T-helper 9 cell (primary cell): Measurements from ENCODE around the gene EHD2.
"Not testable (repeated sequence)": the region's sequence is repeated elsewhere in the genome, so short reads cannot be mapped to it uniquely, and the experiment has no call there.

ENCODE experiments used
- DNase-seq: peaks from one replicate; pipeline ENCODE4 v3.0.0-alpha.2; 2020

EHD2 gene

GRCh38 chr19:47693489-47693888 is 19.7 kb upstream of the EHD2 start:
- no peak for DNase-seq

GRCh38 chr19:47693903-47694302 is 19.3 kb upstream of the EHD2 start:
- no peak for DNase-seq

DNA sequence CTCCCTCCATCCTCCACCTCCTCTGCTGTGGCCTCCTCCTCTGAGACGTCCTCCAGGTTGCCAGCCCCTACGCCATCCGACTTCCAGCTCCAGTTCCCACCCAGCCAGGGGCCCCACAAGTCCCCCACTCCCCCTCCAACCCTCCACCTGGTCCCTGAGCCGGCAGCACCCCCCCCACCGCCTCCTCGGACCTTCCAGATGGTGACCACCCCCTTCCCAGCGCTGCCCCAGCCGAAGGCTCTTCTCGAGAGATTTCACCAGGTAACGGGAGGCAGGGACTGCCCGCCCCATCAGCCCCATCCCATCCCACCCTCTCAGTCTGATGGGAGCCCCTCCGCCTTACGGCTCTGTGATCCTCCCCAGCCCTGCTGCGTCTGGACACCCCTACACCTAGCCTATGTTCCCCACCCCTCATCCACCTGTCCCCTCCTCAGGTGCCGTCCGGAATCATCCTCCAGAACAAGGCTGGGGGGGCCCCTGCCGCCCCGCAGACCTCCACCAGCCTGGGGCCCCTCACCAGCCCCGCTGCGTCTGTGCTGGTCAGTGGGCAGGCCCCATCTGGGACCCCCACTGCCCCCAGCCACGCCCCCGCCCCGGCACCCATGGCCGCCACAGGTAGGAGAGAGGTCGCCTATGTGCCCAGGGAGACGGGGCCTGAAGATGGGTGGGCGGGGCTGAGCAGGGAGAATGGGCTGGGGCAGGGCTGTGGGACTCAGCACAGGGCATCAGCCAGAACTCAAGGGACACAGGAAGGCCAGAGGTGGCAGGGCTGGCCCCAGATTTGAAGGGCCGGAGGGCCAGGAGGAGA is 18.6 kb upstream of the EHD2 start:
- DNase-seq: no peak

- DNase-seq: no peak
These were observed 17.5 kb upstream of the EHD2 start for GRCh38 chr19:47695533-47696262.

GRCh38 chr19:47696635-47697034 is 16.6 kb upstream of the EHD2 start:
- no peak for DNase-seq

- peak; percentile 41 for DNase-seq
These were observed 15.2 kb upstream of the EHD2 start for GRCh38 chr19:47697863-47698609.

DNA sequence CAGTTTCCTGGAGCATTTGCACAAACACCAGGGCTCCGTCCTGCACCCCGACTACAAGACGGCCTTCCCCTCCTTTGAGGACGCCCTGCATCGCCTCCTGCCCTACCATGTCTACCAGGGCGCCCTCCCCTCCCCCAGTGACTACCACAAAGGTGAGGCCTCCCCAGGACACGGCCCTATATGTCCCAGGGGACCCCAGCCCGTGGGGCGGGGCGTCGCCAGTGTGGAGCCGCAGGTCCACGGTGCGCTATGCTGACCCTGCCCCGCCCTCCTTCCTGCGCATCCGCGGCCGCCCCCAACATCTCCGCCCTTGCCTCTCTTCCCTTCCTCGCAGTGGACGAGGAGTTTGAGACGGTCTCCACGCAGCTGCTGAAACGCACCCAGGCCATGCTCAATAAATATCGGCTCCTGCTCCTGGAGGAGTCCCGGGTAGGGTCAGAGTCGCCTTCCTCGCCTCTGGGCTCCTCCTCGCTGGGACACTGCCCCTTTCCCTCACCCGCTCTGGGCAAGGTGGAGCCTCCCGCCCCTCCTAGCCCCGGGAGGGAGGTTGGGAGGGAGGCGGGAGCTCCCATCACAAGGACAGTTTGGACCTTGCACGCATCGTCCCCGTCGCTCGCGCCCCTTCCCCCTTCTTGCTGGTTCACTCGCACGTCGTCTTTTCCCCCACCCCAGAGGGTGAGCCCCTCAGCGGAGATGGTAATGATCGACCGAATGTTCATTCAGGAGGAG is 14.4 kb upstream of the EHD2 start:
- no peak for DNase-seq

DNA sequence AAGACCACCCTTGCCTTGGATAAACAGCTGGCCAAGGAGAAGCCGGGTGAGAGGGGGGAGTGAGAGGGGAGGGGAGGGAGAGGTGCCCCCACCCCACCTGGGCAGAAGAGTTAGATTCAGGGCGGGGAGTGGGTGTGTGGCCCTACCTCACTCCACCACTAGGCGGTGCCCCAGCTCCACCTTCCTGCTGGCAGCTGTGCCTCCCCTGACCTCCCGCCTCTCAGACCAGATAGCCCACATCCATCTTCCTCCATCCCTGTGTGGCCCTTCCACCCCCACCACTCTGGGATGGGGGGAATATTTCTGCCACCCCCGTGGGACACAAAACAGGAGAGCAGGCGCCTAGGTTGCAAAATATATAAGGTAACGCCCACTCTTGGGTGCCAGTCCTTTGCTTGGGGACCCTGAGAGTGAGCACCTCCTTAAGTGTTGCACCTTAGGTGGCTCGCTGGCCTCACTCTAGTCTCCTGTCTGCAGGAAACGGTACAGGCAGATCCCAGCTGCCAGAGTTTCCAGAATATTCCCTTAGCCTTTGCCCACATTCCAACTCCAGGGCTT is 13.8 kb upstream of the EHD2 start:
- DNase-seq: peak; percentile 50

- no peak for DNase-seq
These were observed 12.1 kb upstream of the EHD2 start for GRCh38 chr19:47700934-47701716.

- DNase-seq: no peak
These were observed 11.3 kb upstream of the EHD2 start for GRCh38 chr19:47701717-47702552.

- no peak for DNase-seq
These were observed 10.6 kb upstream of the EHD2 start for GRCh38 chr19:47702671-47703070.

- no peak for DNase-seq
These were observed 9.9 kb upstream of the EHD2 start for GRCh38 chr19:47703301-47703700.

DNA sequence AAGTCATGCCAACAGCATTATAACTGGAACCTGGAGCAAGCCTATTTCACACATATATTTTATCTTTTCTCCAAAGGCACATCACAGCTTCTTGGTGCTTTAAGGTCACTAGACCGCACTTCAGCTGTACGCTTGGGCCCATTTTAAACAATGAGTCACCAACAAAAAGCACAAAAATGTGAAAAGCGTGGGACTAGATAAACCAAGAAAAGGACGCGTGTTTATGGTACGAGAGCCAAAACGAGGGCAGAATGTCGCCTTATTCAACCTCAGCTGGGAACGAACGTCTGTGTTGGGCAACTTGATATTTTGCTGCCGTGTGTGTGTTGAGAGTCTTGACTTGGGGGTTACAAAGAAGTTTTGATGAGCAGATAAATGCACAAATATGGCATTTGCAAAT is 9.2 kb upstream of the EHD2 start:
- DNase-seq: no peak

DNA sequence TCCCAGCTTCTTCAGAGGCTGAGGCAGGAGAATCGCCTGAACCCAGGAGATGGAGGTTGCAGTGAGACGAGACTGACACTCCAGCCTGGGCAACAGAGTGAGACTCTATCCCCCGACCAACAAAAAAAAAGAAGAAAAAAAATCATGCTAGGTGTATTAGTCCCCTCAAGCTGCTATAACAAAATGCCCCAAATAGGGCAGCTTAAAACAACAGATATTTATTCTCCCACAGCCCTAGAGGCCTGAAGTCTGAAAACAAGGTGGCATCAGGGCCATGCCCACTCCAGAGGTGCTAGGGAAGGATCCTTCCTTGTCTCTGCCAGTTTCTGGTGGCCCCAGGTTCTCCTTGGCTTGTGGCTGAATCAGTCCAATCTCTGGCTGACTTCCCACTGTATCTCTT is 8.6 kb upstream of the EHD2 start:
- no peak for DNase-seq

GRCh38 chr19:47707135-47707925 is 5.9 kb upstream of the EHD2 start:
- DNase-seq: peak; percentile 60

- no peak for DNase-seq
These were observed 1.5 kb upstream of the EHD2 start for GRCh38 chr19:47711652-47712242.

DNA sequence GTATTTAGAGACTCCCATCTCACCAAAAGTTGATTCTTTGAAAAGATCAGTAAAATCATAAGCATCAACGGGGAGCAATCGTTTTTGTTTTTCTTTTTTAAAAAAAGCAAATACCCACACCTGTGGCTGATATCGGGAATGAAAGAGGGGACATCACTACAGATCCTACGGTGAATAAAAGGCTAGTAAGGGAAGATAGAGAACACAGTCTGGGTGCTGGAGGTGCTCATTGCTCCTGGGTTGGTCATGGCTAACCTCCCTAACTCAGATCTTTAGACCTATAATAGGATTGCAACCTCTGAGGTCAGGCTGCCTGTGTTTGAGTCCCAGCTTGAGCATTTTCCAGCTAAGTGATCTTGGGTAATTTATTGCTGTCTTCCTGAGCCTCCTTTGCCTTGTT is 1.1 kb downstream of the EHD2 start:
- DNase-seq: no peak

DNA sequence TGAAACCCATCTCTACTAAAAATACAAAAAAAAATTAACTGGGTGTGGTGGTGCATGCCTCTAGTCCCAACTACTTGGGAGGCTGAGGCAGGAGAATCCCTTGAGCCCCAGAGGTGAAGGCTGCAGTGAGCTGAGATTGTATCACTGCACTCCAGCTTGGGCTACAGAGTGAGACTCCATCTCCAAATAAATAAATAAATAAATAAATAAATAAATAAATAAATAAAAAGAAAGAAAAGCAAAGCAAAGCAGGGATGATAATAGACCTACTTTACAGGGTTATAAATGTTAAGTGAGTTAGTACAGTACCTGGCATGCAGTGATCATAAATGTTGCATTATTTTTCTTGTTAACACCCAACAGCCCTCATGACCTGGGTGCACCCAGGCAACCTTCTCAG is 1.6 kb downstream of the EHD2 start:
- DNase-seq: not testable (repeated sequence)

- DNase-seq: no peak
These were observed 3.2 kb downstream of the EHD2 start for GRCh38 chr19:47716270-47716937.
